Fibroblast of mammary gland (primary cell): ENCODE results near the gene CA4.

Source experiments
- DNase-seq: peaks from one replicate; pipeline ENCODE4 v3.0.0-alpha.2; 2010; ENCODE audit warnings: low read depth
- H3K4me3 ChIP-seq: 2 replicates; pipeline ENCODE4 v1.5.1; 2011; ENCODE audit warnings: low read depth, mild to moderate bottlenecking, low read length, moderate library complexity; ENCODE audit not compliant: control insufficient read depth
- TF ChIP-seq, protein P1 (sequence below): conservative IDR thresholded peaks from 2 replicates; pipeline ENCODE4 v1.5.1; 2011; ENCODE audit warnings: low read depth, low read length, inconsistent platforms; ENCODE audit not compliant: control insufficient read depth, insufficient read depth

The CA4 gene

GRCh38 chr17:60154616-60155426 is 5.0 kb downstream of the CA4 start:
- TF ChIP-seq, protein P1, sequence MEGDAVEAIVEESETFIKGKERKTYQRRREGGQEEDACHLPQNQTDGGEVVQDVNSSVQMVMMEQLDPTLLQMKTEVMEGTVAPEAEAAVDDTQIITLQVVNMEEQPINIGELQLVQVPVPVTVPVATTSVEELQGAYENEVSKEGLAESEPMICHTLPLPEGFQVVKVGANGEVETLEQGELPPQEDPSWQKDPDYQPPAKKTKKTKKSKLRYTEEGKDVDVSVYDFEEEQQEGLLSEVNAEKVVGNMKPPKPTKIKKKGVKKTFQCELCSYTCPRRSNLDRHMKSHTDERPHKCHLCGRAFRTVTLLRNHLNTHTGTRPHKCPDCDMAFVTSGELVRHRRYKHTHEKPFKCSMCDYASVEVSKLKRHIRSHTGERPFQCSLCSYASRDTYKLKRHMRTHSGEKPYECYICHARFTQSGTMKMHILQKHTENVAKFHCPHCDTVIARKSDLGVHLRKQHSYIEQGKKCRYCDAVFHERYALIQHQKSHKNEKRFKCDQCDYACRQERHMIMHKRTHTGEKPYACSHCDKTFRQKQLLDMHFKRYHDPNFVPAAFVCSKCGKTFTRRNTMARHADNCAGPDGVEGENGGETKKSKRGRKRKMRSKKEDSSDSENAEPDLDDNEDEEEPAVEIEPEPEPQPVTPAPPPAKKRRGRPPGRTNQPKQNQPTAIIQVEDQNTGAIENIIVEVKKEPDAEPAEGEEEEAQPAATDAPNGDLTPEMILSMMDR, result no peak
- no peak overlapping the region for H3K4me3 ChIP-seq
- peak; percentile 95 for DNase-seq

DNA sequence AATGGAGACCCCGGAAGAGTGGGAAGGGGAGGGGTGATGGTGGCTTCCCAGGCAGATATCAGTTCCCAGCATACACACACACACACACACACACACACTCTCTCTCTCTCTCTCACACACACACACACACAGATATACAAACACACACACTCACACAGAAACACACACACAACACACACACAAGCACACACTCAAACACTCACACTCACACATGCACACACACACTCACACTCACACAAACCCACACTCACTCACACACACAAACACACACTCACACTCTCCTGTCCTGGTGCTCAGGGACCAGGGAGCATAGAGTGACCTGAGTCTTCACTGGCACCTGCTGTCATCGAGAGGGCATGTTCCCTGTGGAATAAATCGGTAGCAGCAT is 5.6 kb downstream of the CA4 start:
- no peak for DNase-seq
- H3K4me3 ChIP-seq, result no peak overlapping the region
- TF ChIP-seq, protein P1, result no peak

DNA sequence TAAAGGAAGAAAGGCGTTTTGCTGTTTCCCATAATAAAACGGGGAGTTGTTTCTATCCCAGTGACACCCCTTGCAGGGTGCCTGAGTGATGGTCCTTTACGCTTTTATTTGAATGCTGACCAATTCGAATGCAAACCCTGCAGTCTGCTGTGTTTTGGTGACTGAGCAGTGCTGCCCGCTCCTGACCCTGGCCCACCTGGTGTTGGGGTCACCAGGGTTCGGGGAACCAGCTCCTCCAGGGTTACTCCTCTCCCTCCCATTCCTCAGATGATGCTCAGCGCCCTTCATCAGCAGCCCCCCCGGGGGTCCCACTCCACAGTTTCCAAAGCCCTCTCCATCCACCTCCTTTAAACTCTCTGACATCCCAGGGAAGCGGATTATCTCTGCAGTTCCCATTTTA is 6.0 kb downstream of the CA4 start:
- no peak overlapping the region for H3K4me3 ChIP-seq
- DNase-seq, result no peak
- TF ChIP-seq, protein P1, result no peak

- TF ChIP-seq, protein P1, result no peak
- no peak overlapping the region for H3K4me3 ChIP-seq
- DNase-seq, result no peak
Observed at GRCh38 chr17:60156746-60157145, 7.0 kb downstream of the CA4 start.

DNA sequence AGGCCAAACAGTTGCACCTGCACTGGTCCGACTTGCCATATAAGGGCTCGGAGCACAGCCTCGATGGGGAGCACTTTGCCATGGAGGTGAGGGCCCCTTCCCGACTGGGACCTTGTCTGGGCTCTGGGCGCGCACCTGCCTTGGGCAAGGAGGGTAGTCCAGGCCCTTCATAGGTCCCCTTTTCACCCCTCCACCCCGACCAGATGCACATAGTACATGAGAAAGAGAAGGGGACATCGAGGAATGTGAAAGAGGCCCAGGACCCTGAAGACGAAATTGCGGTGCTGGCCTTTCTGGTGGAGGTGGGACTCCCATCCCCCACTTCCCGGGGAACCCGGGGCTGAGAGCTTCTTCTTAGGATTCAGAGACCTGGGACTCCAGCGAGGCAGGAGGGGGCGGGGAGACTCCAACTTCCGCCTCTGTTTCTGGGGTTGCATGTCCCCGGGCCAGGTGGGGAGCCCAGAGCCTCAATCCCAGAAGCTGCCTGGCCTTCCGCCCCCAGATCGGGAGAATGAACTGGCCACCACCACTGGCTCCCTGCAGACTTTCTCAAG is 7.8 kb downstream of the CA4 start:
- TF ChIP-seq, protein P1, result no peak
- no peak overlapping the region for H3K4me3 ChIP-seq
- no peak for DNase-seq

DNA sequence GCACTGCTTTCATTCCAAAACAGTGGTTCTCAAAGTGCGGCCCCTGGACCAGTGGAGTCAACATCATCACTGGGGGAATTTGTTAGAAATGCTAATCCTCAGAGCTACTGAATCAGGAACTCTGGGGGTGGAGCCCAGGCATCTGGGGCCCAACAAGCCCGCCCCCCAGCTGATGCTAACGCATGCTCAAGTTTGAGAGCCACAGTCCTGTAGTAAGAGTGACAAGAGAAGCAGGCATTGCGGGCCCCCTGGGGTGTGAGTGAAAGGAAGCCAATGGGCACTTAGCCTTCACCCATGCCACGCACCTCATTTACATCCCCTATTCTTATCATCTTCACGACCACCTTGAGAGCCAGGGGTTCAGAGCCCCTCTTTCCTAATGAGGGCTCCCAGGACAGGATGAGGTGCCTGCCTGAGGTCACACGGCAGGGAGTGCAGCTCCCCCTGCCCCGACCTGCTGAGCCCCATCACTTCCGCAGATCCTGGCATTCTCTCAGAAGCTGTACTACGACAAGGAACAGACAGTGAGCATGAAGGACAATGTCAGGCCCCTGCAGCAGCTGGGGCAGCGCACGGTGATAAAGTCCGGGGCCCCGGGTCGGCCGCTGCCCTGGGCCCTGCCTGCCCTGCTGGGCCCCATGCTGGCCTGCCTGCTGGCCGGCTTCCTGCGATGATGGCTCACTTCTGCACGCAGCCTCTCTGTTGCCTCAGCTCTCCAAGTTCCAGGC is 9.1 kb downstream of the CA4 start:
- H3K4me3 ChIP-seq, result no peak overlapping the region
- DNase-seq, result no peak
- TF ChIP-seq, protein P1, result no peak
